Effector CD4-positive, alpha-beta T cell (primary cell): ENCODE measurements around the gene GTF3C1.
"Not testable (repeated sequence)": the region's sequence is repeated elsewhere in the genome, so short reads cannot be mapped to it uniquely, and the experiment has no call there.

Source experiments
- DNase-seq: peaks from one replicate; pipeline ENCODE4 v3.0.0-alpha.2; 2020
- total RNA-seq: gene quantifications from one replicate; lab custom pipeline; 2026; lab: John Stamatoyannopoulos, UW

Gene GTF3C1
- total RNA-seq: 128 reads per million, percentile 87 among the genes with 10 or more reads in this experiment

- DNase-seq: peak; percentile 100
Measured at GRCh38 chr16:27549746-27550581, at the start of gene GTF3C1, which contains the start of gene KATNIP. Gene GTF3C1, minus strand, starts transcription at chr16:27549913. Its CDS starts 23 bp downstream, at chr16:27549890. Gene KATNIP, plus strand, starts transcription at chr16:27550144. Its CDS starts 27 bp downstream, at chr16:27550171.

DNA sequence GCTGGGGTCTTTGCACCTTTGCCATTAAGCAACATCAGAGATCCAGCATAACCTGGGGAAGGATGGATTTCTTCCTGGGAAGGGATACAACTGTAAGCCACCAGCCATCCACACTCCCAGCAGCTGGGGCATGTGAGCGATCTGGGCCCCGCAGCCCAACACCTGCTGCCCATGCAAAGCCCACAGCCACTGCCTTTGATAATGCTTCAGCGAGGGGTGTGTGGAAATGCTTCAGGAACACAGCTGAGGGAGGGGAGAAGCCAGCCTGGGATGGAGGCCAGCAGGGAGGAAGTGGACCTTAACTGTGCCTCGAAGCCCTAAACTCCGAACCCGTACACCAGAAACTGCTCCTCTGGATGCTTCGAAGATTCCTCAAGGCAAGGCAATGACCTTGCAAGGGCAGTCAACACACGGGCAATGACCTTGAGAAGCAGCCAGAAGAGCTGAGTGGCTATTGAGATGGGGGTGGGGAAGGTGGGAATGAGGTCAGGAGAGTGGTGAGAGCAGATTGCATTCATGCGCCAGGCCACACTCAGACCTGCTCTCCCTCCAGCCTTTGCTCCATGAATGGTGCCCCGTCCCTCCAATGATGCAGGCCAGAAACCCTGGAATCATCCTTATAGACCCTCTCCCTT, 49.3 kb upstream of the GTF3C1 start:
- DNase-seq: no peak

DNA sequence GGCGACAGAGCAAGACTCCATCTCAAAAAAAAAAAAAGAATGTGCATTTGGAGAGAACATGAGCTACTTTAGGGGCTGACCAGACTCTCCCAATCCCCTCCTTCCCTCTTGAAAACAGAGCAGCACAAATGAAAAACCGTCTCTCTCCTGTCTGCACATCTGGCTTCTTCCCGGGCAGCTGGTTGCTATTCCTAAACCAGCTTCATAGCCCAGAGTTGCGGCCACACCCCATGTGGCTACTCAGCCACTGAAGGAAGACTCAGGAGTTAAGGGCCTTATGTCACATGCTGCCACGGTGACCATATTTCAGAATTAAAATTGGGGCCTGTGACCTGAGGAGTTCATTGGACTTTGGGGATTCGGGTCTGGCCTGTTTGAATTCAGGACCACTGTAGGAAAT, 48.5 kb upstream of the GTF3C1 start:
- no peak for DNase-seq

- DNase-seq: no peak
Measured at GRCh38 chr16:27597361-27597760, 47.6 kb upstream of the GTF3C1 start.

GRCh38 chr16:27596411-27596810, 46.7 kb upstream of the GTF3C1 start:
- DNase-seq: no peak

DNA sequence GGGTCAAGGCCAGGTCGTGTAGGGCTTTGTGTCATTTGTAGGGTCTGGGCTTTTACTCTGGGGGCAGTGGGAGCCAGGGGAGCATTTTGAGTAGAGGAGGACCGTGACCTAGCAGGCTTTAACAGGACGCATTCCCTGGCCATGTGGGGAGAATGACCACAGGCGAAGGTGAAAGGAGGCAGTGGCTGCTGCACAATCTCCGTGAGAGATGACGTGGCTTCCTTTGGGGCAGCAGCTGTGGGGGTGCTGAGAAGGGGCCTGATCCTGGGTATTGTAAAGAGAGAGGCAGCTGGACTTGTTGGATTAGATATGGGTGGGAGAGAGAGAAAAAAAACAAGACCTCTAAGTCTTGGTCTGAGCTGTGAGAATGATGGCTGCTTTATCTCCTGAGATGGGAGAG, 46.3 kb upstream of the GTF3C1 start:
- no peak for DNase-seq

DNA sequence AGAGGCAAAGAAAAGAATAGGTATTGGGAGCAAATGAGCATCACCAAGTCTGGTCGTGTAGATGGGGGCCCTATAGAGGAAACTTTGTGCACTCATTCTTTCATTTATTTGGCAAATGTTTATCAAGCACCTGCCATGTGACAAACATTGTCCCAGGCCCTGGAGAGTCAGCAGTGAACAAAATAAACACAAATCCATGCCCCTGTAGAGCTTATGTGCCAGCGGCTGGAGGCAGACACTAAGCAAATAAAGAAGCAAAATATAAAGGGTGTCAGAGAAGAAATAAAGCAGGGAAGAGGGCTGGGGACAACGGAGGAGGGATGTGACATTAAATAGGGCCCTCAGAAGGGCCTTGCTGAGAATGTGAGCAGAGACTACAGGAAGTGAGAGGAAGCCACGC, 45.8 kb upstream of the GTF3C1 start:
- DNase-seq: no peak

- no peak for DNase-seq
Measured at GRCh38 chr16:27591837-27592236, 42.1 kb upstream of the GTF3C1 start.

DNA sequence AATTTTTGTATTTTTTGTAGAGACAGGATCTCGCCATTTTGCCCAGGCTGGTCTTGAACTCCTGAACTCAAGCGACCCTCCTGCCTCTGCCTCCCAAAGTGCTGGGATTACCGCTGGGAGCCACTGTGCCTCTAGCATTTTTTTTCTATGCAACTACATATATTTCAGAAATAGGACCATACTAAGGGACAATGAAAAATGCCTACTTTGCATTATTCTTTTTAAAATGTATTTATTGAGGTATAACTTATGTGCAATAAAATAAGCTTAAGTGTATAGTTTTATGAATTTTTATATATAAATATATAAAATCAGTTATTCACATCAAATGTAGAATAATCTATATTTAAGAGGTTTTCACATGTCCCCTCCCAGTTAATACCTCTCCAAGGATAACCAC, 38.3 kb upstream of the GTF3C1 start:
- no peak for DNase-seq

GRCh38 chr16:27586711-27587110, 37.0 kb upstream of the GTF3C1 start:
- no peak for DNase-seq

- no peak for DNase-seq
Measured at GRCh38 chr16:27585200-27585599, 35.5 kb upstream of the GTF3C1 start.

GRCh38 chr16:27583634-27584033, 33.9 kb upstream of the GTF3C1 start:
- no peak for DNase-seq

- DNase-seq: no peak
Measured at GRCh38 chr16:27582883-27583282, 33.2 kb upstream of the GTF3C1 start.

- DNase-seq: no peak
Measured at GRCh38 chr16:27579087-27579980, 29.6 kb upstream of the GTF3C1 start.

GRCh38 chr16:27576729-27577128, 27.0 kb upstream of the GTF3C1 start:
- DNase-seq: no peak

DNA sequence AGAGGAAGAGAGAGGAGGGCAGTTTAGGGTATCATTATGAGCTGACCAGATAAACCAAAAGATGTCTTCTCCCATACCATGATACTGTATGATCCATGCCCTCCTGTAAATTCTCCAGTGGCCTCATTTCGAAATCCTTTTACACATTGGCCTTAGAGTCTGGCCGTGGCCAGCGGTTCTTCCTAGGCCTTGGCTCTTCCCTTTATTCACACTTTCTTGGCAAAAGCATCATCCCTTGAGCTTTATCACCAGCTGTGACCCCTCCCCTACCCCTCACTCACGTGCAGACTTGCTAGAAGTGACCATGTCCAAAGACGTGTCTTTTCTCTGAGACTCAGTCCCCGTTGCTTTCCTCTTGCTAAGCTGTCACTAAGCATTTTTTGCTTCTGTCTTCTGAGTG, 23.0 kb upstream of the GTF3C1 start:
- DNase-seq: no peak

DNA sequence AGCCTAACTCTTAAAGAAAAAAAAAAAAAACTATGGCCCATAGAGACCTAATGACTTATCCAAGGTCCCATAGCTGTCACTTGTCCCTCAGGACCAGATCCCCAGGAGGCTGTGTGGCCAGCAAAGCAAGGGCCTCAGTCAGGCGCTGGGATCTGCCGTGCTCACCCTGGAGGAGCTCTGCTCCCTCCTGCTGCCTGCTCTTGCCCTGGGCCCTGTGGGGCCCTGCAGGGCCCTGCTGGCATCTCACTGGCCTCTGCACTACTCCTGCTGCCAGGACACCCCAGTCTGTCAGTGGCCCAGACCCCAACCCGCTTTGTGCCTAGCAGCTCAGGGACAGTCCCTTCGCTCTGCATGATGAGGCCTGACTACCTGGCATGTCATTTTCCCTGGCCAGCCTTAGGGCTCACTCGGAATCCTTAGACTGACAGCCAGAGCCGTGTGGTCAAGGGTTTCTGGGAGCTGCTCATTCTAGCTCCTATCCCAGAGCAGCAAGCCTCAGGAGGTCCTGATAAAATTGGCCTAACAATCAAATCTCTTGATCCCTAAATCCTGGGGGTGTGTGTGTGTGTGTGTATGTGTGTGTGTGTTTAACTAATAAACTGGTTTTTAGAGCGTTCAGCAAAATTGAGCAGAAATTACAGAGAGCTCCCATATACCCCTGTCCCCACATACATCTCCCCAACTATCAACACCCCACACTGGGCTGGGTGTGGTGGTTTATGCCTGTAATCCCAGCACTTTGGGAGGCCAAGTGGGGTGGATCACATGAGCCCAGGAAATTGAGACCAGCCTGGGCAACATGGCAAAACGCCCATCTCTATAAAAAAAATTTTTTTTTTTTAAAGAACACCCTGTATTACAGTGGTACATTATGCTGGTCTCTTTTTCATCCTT, 22.0 kb upstream of the GTF3C1 start:
- DNase-seq: no peak

DNA sequence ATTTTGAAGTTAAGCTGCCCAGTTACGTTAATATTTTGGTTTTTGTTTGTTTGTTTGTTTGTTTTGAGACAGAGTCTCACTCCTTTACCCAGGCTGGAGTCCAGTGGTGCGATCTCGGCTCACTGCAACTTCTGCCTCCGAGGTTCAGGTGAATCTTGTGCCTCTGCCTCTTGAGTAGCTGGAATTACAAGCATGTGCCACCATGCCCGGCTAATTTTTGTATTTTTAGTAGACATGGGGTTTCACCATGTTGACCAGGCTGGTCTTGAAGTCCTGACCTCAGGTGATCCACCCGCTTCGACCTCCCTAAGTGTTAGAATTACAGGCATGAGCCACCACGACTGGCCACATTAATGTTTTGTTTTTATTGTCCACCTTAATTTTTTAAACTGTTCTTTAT, 21.3 kb upstream of the GTF3C1 start:
- DNase-seq: not testable (repeated sequence)

- no peak for DNase-seq
Measured at GRCh38 chr16:27568077-27568476, 18.4 kb upstream of the GTF3C1 start.

- DNase-seq: no peak
Measured at GRCh38 chr16:27566417-27566816, 16.7 kb upstream of the GTF3C1 start.

- DNase-seq: no peak
Measured at GRCh38 chr16:27564224-27564623, 14.5 kb upstream of the GTF3C1 start.

DNA sequence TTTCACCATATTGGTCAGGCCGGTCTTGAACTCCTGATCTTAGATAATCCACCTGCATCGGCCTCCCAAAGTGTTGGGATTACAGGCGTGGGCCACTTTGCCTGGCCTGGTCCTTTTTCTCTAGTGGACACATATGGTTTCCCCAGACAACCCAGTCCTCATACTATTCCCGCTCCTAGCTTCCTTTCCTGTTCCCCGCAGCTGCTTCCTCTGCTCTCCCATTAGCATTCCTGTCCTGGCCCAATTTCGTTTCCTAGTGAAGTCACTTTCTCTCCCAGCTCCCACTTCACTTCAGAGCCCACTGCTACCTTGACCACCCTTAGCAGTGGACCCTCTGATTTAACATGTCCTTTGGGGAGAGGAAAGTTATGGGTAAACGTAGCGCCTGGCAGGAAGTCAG, 11.5 kb upstream of the GTF3C1 start:
- no peak for DNase-seq
